Neural progenitor cell (in vitro differentiated cells): ENCODE results near the gene HCFC2. TPM values are rescaled to one million over a fixed set of nuclear protein-coding genes. Genes with fewer than 3 reads are reported as not detected.

ENCODE experiments used
- DNase-seq: peaks from one replicate; pipeline ENCODE4 v3.0.0-alpha.2; 2016; ENCODE audit warnings: low spot score
- H2AFZ ChIP-seq: fragments of 200-600 bp; sonication (generic); replicated peaks from 2 replicates; pipeline ENCODE4 v1.6.1; 2016; ENCODE audit warnings: antibody characterized with exemption
- H3F3A ChIP-seq: fragments of 200-600 bp; sonication (generic); 2 replicates; pipeline ENCODE4 v1.6.1; 2016; ENCODE audit warnings: antibody characterized with exemption, low read depth
- H3K27ac ChIP-seq: fragments of 200-600 bp; sonication (generic); 2 replicates; pipeline ENCODE4 v1.5.1; 2016; ENCODE audit warnings: mild to moderate bottlenecking
- H3K27me3 ChIP-seq: fragments of 200-600 bp; sonication (generic); 2 replicates; pipeline ENCODE4 v1.6.1; 2016; ENCODE audit warnings: mild to moderate bottlenecking, moderate library complexity
- H3K36me3 ChIP-seq: fragments of 200-600 bp; sonication (generic); 2 replicates; pipeline ENCODE4 v1.5.1; 2016
- H3K4me1 ChIP-seq: fragments of 200-600 bp; sonication (generic); 2 replicates; pipeline ENCODE4 v1.6.1; 2016; ENCODE audit warnings: mixed run types
- H3K4me2 ChIP-seq: fragments of 200-600 bp; sonication (generic); 2 replicates; pipeline ENCODE4 v1.6.1; 2016
- H3K4me3 ChIP-seq: fragments of 200-600 bp; sonication (generic); 2 replicates; pipeline ENCODE4 v1.5.1; 2016
- H3K79me2 ChIP-seq: fragments of 200-600 bp; sonication (generic); 2 replicates; pipeline ENCODE4 v1.6.1; 2016; ENCODE audit warnings: low read depth
- H3K9ac ChIP-seq: fragments of 200-600 bp; sonication (generic); 2 replicates; pipeline ENCODE4 v1.6.1; 2016
- H3K9me3 ChIP-seq: fragments of 200-600 bp; sonication (generic); 2 replicates; pipeline ENCODE4 v1.5.1; 2016; ENCODE audit warnings: low read depth
- H4K20me1 ChIP-seq: fragments of 200-600 bp; sonication (generic); 2 replicates; pipeline ENCODE4 v1.6.1; 2016; ENCODE audit warnings: low read depth
- H3K27ac Mint-ChIP-seq: 3 replicates; pipeline ENCODE4 v1.8.0; 2021; ENCODE audit warnings: mixed read lengths
- H3K27me3 Mint-ChIP-seq: 2 replicates; pipeline ENCODE4 v1.8.0; 2022; ENCODE audit warnings: low read depth, mild to moderate bottlenecking, inconsistent platforms, moderate library complexity, mixed read lengths; ENCODE audit not compliant: insufficient read depth
- H3K36me3 Mint-ChIP-seq: 3 replicates; pipeline ENCODE4 v1.8.0; 2021; ENCODE audit warnings: mixed read lengths
- H3K4me1 Mint-ChIP-seq: 3 replicates; pipeline ENCODE4 v1.8.0; 2021; ENCODE audit warnings: mixed read lengths
- H3K4me3 Mint-ChIP-seq: 3 replicates; pipeline ENCODE4 v1.8.0; 2021; ENCODE audit warnings: mild to moderate bottlenecking, moderate library complexity, mixed read lengths
- H3K9me3 Mint-ChIP-seq: 3 replicates; pipeline ENCODE4 v1.8.0; 2020; ENCODE audit warnings: mixed read lengths
- CTCF ChIP-seq: fragments of 200-600 bp; sonication (generic); IDR thresholded peaks from 2 replicates; pipeline ENCODE4 v1.5.1; 2017; ENCODE audit warnings: antibody characterized with exemption, mild to moderate bottlenecking
- EZH2 ChIP-seq: fragments of 200-600 bp; sonication (generic); IDR thresholded peaks from 2 replicates; pipeline ENCODE4 v1.6.1; 2017; ENCODE audit warnings: antibody characterized with exemption, mild to moderate bottlenecking, moderate library complexity
- EZH2phosphoT487 ChIP-seq: fragments of 200-600 bp; sonication (generic); IDR thresholded peaks from 2 replicates; pipeline ENCODE4 v1.6.1; 2017; ENCODE audit warnings: antibody characterized with exemption
- total RNA-seq: library from RNA; depleted of rRNA; stranded (reverse); fragments of >200 nt; gene quantifications from 2 replicates; pipeline ENCODE4 v1.2.3, GENCODE V29; 2015; ENCODE audit warnings: low replicate concordance

Gene HCFC2
- total RNA-seq, 1 donor from 2014 or later, result 4.6 TPM

GRCh38 chr12:104130760-104131159 lies 66.4 kb downstream of the HCFC2 start:
- H3F3A ChIP-seq, result no peaks in the 10 kb centered on the region
- H3K27me3 ChIP-seq, result no peaks in the 10 kb centered on the region
- no peak overlapping the region for H3K4me3 Mint-ChIP-seq
- TF ChIP-seq EZH2phosphoT487 (no peak), EZH2 (no peak), CTCF (no peak)
- peaks cover 22% of the 10 kb centered on the region for H3K36me3 Mint-ChIP-seq
- peaks cover 74% of the 10 kb centered on the region for H4K20me1 ChIP-seq
- peaks cover 9% of the 10 kb centered on the region for H3K4me1 ChIP-seq
- H3K27me3 Mint-ChIP-seq, result peaks cover 3% of the 10 kb centered on the region
- H3K27ac Mint-ChIP-seq, result no peak overlapping the region
- H3K27ac ChIP-seq, result no peak overlapping the region
- H3K36me3 ChIP-seq, result peaks cover 30% of the 10 kb centered on the region
- peaks cover 9% of the 10 kb centered on the region for H3K4me1 Mint-ChIP-seq
- no peak for DNase-seq
- no peaks in the 10 kb centered on the region for H3K9me3 Mint-ChIP-seq
- no peaks in the 10 kb centered on the region for H3K9me3 ChIP-seq
- H3K4me2 ChIP-seq, result no peak overlapping the region
- no peak overlapping the region for H3K4me3 ChIP-seq
- peaks cover 70% of the 10 kb centered on the region for H3K79me2 ChIP-seq
- no peak overlapping the region for H3K9ac ChIP-seq
- no peak overlapping the region for H2AFZ ChIP-seq

GRCh38 chr12:104131609-104132008 lies 67.3 kb downstream of the HCFC2 start:
- H3K4me1 ChIP-seq, result peaks cover 17% of the 10 kb centered on the region
- DNase-seq, result no peak
- peaks cover 22% of the 10 kb centered on the region for H3K36me3 ChIP-seq
- H3K4me3 ChIP-seq, result no peak overlapping the region
- peaks cover 16% of the 10 kb centered on the region for H3K4me1 Mint-ChIP-seq
- H2AFZ ChIP-seq, result no peak overlapping the region
- no peak overlapping the region for H3K9ac ChIP-seq
- no peak overlapping the region for H3K27ac Mint-ChIP-seq
- no peak for TF ChIP-seq EZH2phosphoT487
- no peak for TF ChIP-seq EZH2
- TF ChIP-seq CTCF, result no peak
- H3K79me2 ChIP-seq, result peaks cover 78% of the 10 kb centered on the region
- H3K27ac ChIP-seq, result no peak overlapping the region
- H3F3A ChIP-seq, result no peaks in the 10 kb centered on the region
- H3K4me2 ChIP-seq, result no peak overlapping the region
- H3K4me3 Mint-ChIP-seq, result no peak overlapping the region
- H3K36me3 Mint-ChIP-seq, result peaks cover 15% of the 10 kb centered on the region
- peaks cover 74% of the 10 kb centered on the region for H4K20me1 ChIP-seq
- H3K27me3 Mint-ChIP-seq, result peaks cover 3% of the 10 kb centered on the region
- H3K9me3 Mint-ChIP-seq, result no peaks in the 10 kb centered on the region
- H3K27me3 ChIP-seq, result no peaks in the 10 kb centered on the region
- no peaks in the 10 kb centered on the region for H3K9me3 ChIP-seq

- H4K20me1 ChIP-seq, result peaks cover 74% of the 10 kb centered on the region
- no peaks in the 10 kb centered on the region for H3K9me3 ChIP-seq
- H3K27ac ChIP-seq, result no peak overlapping the region
- H3K36me3 ChIP-seq, result peaks cover 15% of the 10 kb centered on the region
- no peak for DNase-seq
- peaks cover 18% of the 10 kb centered on the region for H3K4me1 ChIP-seq
- peaks cover 15% of the 10 kb centered on the region for H3K36me3 Mint-ChIP-seq
- H3K9ac ChIP-seq, result no peak overlapping the region
- no peak for TF ChIP-seq EZH2phosphoT487
- TF ChIP-seq CTCF, result no peak
- no peak for TF ChIP-seq EZH2
- no peaks in the 10 kb centered on the region for H3K9me3 Mint-ChIP-seq
- H3K27me3 ChIP-seq, result no peaks in the 10 kb centered on the region
- peaks cover 8% of the 10 kb centered on the region for H3F3A ChIP-seq
- H3K27me3 Mint-ChIP-seq, result peaks cover 3% of the 10 kb centered on the region
- H3K4me3 ChIP-seq, result no peak overlapping the region
- H2AFZ ChIP-seq, result no peak overlapping the region
- peaks cover 21% of the 10 kb centered on the region for H3K4me1 Mint-ChIP-seq
- H3K4me3 Mint-ChIP-seq, result no peak overlapping the region
- H3K27ac Mint-ChIP-seq, result no peak overlapping the region
- H3K79me2 ChIP-seq, result peaks cover 86% of the 10 kb centered on the region
- H3K4me2 ChIP-seq, result no peak overlapping the region
Observed at GRCh38 chr12:104132351-104132956, 68.1 kb downstream of the HCFC2 start.
